Hippocampal formation (tissue), 2 donors: ENCODE data around the gene CLEC16A.
A peak's percentile ranks its signal among the peaks of the same experiment; 100 is the strongest.
"Not testable (repeated sequence)": the region's sequence is repeated elsewhere in the genome, so short reads cannot be mapped to it uniquely, and the experiment has no call there.

Source experiments
- DNase-seq, 2 donors: peaks; one replicate each; lab custom pipeline; 2025; lab: John Stamatoyannopoulos, UW

The CLEC16A gene

DNA sequence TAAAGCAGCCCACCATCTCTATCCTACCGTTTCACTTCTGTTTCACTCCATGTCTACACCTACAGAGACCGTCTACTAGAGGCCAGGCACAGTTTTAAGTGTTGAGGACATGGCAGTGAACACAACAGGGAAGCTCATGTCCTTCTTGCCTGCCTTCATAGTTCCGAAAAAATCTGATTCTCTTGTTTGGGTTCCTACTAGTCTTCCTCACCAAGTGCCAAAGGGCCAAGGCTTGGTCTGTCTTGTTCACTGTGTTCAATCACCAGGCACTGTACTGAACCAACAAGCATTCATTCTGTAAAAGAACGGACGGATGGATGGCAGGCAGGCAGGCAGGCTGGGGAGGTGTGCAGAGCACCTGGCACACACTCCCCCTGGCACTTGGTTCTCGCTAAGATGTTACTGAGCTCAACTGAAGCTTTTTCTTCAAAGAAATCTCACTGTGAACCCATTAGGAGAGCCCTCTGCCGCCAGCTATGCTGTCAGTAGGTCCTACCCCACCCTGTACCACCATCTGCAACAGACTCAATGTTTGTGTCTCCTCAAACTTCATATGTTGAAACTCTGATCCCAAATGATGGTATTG lies 4.6 kb upstream of the CLEC16A start:
- DNase-seq = no peak

DNA sequence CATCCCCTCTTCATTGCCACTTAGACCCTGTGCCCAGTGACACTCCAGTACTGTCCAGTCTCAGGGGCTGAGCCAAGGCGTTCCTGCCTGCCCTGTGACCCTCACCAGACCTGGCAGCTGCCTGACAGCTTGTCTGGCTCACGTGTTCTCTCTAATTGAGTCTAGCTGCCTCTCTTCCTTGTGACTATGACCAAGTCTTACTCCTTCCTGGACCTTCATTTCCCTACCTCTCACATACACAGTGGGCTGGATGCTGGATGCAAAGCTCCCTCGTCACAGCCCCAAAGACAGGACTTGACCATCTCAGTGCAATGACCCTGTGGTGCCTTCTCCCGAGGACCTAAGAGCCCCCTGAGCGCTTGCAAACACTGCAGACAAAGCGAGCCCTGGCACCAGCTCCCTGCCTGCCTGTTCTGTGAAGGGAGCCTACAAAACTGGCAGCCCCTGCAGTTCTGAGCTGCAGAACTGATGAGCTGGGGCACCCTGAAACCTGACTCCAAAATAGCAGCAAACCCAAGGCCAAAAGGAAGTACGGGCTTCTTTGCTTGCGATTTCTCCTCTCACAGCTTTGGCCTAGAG lies 3.8 kb upstream of the CLEC16A start:
- no peak for DNase-seq

DNA sequence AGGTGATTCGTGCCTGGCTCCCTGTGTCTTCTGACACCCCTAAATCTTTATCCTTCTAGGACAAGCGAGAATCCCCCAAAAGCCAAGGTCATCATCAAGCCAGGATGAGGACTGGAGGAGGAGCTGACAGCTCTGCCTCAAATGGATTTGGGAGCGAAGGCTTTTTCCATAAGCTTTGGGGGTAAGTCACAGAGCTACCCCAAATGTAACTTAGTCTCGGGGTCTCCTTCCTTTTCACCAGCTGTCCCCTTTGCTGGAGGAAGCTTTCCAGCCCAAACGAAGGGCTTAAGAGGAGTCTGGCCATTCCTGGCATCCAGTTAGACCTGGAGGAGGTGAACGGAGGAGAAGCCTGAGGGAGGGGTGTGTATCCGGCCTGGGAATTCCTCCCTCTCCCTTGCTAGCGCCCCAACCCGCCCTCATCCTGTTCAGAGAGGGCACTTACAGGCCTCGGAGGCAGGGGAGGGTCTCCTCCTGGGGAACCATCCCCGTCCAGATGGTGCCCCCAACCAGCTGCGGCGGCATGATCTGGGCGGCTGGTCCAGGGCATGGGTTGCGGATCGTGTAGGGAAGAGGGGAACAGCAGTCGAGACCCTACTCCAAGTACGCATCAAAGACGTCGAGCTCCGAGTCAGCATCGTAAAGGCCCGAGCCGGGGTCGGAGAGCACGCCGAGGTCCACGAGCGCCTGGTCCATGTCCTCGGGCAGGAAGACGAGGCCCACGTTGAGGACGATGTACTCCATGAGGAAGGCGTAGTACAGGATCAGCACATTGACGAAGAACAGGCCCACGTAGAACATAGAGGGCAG lies 3.0 kb upstream of the CLEC16A start:
- peak in 1 of 2 donors; percentile 17 for DNase-seq

DNA sequence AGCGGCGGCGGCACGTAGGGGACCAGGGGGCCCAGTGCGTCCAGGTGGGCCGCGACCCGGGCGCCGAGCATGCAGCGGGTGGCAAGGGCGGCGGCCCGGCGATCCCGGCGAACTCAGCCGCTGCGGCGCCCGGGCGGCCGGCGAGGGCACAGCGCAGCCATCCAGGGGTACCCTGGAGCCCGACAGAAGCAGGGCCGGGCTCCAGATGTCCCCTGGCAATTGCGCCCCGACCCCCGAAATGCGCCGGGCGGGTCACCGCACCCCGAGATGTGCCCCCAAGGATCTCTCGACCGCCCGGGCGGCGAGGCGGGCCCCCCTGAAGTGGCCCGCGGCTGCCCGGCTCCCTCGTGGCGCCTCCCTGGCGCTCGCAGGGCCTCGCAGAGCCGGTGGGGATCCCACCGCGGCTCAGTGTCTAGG lies 2.4 kb upstream of the CLEC16A start:
- DNase-seq = not testable (repeated sequence)

DNA sequence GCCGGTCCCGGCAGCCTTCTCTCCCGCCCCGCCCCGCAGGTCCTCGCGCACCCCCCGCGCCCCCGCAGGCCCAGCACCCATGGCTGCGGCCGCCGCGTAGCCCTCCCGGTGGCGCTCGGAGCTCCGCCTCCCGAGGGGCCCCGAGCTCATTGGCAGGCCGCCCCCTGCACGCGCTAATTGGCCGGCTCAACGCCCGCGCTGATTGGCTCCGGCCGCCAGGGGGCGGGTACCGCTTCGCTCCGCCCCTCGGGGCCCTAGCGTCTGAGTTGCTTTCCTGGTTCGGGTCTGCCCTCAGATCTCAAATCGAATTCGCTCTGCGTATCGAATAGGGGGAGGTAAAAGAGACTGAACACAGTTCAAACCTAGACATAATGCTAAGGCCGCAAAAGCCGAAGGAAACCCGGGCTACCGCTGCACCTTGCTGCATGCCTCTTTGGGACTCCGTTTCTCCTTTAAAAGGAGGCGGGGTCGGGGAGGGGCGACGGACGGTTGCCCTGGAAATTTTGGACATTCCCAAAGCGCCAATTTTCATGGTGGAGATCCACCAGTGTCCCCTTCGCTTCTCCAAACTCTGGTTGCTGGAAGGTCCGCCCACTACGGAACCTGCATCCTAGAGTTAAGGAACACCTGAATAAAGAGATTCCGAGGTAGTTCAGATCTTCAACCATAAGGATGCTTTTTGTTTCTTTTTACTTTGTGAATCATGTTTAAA lies 1.9 kb upstream of the CLEC16A start, which contains the start of gene DEXI:
Gene DEXI (minus strand): TSS at position 117 of the 712 bp plus-strand sequence. CDS start 463 bp downstream, outside the sequence.
- DNase-seq = peak; percentile 87 to 96

DNA sequence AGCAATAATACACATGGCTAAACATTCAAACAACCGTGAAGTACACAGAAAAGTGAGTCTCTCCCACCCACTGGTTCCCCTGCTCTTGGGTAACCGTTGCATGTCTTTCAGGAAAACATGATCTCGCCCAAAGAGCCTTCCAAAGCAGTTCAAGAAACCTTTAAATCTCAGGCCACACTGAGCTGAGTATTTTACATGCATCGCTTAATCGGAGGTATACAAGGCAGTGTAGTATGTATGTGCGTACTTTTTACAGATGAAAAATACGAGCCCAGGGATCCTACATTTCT lies 1.4 kb upstream of the CLEC16A start:
- DNase-seq = no peak

DNA sequence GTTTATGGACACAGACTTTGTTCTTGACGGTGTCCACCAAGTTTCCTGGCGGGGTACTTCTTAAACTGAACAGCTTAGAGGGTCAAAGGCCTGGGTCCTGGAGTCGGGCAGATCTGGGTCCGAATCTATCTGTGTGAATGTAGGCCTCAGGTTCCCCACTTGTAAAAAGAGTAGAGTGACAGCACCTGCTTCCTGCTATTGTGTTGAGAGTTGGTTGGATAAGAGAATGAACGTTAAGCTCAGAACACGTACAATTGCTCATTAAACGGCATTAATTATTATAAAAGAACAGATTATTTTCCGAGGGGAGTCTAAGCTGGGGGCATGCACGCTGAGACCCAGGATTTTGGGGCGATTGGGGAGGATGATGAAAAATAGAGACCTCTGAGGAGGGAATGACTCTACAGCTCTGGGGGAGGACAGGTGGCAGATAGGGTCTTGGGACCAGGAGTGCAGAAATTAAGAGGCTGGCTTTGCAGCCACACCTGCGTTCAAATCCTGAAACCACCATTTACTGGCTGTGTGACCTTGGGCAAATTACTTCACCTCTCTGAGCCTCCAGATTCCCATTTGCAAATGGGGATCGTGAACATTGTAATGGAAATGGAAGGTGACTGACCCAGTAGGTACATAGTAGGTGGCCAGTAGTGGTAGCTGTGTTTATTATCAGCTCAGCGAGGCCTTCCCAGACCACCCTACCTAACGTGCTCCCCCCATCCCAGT lies 862 bp downstream of the CLEC16A start:
- DNase-seq = no peak

DNA sequence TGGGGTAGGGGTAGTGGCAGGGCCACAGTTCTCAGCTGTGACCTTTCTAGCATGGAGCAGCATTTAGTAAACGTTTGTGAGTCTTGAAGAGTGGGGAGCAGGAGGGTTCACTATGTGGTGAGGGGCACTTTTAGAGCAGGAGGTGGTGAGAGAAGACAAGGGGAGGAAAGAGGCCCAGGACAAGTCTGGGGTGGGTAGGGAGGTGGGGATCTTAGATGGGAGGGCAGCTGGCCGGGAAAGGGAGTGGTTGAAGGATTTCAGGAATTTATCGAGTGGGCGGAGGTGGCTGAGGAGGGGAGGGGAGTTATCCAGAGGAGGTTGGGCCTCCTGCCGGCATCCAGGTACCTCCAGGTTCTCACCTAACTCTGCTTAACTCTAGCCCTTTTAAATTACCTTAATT lies 1.9 kb downstream of the CLEC16A start:
- DNase-seq = no peak

DNA sequence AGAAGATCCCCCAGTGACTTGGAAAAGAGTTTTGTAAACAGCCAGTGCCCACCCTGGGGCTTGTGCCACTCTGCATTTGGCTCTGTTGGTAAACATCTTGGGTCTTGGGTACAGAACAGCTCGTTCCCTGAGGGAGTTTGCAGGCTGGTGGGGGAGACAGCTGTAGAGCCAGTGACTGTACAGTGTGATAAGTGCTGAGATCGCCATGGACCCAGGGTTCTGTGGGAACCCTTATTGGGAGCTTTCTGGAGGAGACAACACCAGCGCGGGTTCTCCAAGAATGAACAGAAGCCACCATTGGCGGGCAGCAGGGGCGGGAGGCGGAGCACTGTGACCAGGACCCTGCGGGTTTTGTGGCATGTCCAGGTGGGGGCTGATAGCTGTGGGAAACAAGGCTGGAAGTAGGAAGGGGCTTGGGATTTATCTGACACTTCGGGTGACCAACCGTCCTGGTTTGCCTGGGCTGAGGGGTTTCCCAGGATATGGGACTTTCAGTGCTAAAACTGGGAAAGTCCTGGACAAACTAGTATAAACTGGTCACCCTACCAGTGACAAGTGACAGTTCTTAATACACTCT lies 2.9 kb downstream of the CLEC16A start:
- no peak for DNase-seq

DNA sequence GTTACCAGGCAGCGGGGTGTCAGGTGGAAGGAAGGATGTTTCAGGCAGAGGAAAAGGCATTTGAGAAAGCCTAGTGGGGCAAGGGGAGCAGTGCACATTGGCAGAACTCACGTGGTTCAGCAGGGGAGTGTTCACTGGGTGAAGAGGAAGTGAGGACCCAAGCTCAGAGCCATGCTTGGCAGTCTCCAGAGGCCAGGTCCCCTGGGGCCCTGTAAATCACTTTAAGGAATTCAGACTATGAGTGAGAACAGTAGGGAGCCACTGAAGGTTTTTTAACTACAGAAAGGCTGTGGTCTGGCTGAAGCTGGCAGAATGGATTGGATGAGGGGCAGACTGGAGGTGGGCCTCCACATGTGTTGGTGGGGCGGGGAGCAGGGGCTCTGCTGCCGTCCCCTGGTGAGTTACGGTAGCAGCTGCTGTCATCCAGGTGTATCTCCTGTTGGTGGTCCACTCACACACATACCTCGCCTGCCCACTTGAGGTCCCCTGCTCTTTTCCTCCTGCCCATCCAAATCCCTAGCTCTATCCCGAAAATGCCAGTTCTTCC lies 5.1 kb downstream of the CLEC16A start:
- peak in 1 of 2 donors; percentile 6 for DNase-seq

DNA sequence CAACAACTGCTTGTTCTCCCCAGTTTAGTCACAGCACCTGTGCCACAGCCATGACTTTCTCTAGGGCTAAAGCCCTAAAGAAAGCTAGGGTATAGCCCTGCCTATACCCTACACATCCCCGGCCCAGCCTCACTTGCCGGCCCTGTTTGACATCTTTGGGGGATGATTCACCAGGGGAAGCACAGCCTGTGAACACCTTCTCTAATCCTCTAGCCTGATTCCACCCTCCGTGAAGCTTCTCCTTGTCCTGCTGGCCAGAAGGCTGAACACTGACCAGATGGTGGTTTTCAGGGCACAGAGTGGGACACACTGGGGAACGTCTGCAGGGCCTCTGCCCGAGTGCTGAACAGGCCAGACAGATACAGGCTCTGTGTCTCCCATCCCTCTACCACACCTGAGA lies 6.0 kb downstream of the CLEC16A start:
- DNase-seq = no peak

DNA sequence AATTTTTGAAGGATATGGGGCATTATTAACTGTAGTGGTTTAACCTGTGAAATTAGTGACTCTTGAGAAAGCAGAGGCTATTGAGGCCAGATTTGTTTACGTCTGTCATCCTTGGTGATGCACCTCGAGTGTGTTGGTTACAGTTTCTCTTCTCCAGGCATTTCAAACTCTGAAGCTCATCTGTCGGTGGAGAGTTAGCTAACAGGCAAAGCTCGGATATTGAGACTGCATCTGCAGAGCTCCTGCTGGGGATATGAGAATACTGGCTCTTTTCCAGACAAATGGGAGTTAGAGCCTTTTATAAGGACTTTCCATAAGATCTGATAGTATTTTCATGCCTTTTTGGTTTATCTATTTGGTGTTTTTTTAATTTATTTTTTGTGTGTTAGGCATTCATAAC lies 6.7 kb downstream of the CLEC16A start:
- no peak for DNase-seq

DNA sequence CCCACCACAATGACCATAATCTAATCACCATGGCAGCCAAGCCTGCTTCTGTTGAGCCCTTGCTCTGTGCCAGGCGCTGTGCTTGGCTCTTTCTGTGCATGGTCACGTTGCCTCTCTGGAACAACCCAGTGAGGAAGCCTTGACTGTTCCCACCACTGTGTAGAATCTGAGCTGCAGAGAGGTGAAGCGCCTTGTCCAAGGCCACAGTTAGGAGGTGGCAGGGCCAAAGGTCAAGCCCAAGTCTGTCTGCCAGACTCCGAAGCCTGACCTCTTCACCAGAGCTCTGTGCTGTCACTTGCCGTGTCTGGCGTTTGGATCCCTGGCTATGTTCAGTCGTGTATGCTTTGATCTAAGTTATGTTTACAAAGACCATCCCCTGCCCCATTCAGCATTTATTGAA lies 10.5 kb downstream of the CLEC16A start:
- DNase-seq = no peak

DNA sequence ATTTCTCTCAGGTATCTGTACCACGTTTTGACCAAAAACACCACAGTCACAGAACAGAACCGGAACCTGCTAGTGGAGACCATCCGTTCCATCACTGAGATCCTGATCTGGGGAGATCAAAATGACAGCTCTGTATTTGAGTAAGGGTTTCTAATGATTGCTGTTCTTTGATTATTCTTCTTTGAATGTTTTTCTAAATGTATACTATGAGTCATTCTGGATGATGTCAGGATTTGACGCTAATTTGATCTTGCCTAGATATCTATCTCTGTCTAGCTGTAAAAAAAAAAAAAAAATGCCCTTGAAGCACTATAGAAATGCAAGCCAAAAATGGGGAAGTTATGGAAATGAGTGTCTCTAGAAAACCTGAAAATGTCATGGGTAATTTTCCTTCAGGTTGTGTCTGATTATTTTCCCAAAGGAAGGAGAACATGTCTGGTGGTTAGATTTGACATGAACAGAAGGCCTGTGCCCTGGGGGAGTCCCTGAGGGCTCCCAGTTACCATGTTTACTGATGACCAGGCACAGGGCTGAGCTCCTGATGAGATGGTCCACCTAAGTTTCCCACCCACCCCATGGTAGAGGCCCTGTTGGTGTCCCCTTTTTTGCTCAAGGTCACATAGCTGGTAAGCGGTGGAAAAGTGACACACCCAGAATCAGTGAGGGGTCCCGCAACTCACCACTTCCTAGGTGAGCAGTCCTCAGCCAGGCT lies 13.6 kb downstream of the CLEC16A start:
- no peak for DNase-seq

DNA sequence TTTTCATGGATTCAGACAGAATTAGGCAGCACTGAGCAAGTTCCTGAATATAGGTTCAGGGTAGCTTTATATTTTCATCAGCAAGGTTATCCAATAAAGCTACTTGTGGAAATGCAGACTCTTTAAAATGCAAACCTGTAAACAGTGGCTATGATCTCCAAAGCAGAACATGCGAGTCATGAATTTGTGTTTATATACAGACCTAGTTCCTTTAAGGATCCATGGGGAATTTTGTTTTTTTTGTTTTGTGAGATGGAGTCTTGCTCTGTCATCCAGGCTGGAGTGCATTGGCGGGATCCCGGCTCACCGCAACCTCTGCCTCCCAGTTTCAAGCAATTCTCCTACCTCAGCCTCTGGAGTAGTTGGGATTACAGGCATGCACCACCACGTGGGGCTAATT lies 14.8 kb downstream of the CLEC16A start:
- DNase-seq = no peak

DNA sequence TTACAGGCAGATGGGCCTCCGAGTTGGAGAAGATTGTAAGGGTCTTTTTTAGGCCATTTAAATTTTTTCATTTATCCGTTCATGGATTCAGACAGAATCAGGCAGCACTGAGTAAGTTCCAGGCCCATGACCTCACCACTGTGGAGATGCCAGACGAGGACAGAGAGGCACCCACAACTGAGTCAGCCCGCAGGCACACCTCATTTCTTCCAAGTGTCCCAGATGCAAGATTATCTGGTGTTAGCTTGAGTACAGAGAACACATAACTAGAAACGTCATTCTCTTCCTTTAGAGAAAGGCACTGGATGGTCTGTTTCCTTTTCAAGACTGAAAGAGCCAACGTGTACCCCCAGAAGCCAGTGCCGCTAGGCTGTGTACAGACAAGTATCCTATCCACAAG lies 16.9 kb downstream of the CLEC16A start:
- DNase-seq = no peak

DNA sequence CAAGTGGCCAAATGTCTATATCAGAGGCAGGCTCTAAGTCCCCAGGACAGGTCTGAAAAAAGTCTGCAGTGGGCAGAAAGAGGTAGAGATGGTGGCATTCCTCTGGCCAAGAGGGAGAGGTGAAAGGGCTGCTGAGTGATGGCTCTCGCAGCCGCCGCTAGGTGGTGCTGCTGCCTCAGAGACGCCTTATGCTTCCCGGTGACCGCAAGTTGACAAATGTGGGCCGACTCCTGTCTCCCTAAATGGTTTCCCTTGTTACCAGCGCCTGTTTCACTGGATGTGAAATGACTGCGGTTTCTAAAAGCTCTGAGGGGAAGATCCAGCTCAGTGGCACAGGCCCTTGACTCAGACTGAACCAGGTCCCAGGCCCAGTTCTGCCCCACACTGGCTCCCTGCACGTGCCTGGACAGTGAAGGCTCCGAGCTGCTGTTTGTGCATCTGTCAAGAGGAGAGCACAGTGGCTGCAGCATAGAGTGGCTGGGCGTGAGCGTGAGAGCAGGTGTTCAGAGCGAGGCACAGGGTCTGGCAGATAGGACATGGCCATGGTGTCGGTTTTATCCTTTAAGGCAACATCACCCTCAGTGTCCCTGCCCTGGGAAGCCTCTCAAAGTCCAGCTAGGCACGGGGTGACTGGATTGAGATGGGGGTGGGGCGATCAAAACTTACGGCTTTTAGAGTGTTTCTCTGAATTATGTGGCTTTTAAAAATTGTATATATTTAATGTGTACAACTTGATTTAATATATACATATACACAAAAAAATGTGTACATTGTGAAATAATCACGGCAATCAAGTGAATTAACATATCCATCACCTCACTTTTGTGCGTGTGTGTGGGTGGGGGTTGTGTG lies 19.9 kb downstream of the CLEC16A start:
- peak; percentile 67 to 75 for DNase-seq

DNA sequence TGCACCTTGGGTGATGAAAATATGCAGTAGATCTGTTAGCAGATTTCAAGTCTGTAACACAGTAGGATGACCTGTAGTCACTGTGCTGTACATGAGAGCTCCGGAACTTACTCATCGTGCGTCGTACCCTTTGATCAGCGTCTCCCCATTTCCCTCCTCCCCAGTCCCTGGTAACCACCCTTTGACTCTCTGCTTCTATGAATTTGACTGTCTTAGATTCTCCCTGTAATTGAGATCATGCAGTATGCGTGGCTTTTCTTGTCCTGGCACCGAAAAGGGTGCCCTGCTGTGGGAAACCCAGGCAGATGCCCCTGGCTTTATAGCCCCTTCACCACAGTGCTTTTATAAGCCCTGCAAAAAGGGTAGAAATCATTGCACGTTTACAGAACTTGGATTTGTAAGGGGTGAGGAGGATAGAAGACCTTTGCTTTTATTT lies 20.5 kb downstream of the CLEC16A start:
- DNase-seq = no peak

DNA sequence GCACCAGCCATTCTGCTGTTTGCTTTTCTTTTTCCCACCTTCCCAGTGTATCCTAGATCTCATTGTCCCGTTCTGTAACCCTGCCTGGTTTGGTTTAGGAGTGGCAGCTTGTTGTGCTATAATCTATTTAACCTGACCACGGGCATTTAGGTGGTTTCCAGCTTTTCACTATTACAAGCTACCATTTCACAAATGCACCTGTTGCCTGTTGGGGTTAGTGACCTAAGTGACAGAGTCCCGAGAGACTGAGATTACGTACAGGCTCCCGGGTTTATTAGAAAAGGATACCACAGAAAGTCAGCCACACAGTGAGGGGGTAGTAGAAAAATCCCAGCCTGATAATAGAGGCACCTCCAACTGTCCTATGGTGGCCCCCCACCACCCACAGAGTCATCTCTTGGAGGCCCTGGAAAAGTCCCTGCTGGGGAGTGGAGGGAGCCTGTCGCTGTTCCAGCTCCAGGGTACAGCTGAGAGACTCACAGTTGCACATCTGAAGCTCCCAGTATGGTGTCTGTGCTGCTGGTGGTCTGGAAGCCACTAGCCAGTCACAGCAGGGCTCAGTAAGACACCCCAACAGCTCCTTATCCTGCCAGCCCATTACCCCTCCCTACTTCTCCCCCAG lies 21.2 kb downstream of the CLEC16A start:
- DNase-seq = no peak
